ENCODE results near the gene CLMN. TPM values are rescaled to one million over a fixed set of nuclear protein-coding genes. Genes with fewer than 3 reads are reported as not detected.

The CLMN gene
- total and polyA plus RNA-seq, 8 donors, result 5.3 to 42.9 (median 20.1) TPM

DNA sequence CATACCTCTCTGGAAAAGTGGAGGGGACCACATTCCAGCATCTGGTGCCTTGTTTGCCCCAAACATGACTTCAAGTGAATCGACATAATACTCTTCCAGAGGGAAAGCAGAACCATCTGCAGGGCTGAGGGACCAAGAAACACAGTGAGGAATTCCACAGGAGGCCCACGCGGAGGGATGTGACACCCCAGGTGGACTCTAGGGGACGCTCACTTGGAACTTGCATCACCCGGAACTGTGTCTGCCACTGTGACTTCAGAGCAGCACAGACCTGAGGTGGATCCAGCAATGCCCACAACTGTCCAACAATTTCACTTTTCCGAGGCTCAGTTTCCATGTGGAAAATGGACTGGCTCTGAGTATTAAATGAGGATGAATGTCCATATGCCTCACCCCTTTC lies 14.3 kb upstream of the CLMN start:
- H3K27ac ChIP-seq, result no peak overlapping the region
- H3K9me3 ChIP-seq, result peaks cover 0 to 7% (median 3%) of the 10 kb centered on the region in 4 donors
- no peak for DNase-seq
- H3K36me3 ChIP-seq, result no peaks in the 10 kb centered on the region
- H3K27me3 ChIP-seq, result peaks cover 0 to 6% (median 0%) of the 10 kb centered on the region in 3 donors
- H3K4me3 ChIP-seq, result no peak overlapping the region
- TF ChIP-seq POLR2A (IDR thresholded peaks at IDR 0.05), result no peak
- TF ChIP-seq, protein P1, sequence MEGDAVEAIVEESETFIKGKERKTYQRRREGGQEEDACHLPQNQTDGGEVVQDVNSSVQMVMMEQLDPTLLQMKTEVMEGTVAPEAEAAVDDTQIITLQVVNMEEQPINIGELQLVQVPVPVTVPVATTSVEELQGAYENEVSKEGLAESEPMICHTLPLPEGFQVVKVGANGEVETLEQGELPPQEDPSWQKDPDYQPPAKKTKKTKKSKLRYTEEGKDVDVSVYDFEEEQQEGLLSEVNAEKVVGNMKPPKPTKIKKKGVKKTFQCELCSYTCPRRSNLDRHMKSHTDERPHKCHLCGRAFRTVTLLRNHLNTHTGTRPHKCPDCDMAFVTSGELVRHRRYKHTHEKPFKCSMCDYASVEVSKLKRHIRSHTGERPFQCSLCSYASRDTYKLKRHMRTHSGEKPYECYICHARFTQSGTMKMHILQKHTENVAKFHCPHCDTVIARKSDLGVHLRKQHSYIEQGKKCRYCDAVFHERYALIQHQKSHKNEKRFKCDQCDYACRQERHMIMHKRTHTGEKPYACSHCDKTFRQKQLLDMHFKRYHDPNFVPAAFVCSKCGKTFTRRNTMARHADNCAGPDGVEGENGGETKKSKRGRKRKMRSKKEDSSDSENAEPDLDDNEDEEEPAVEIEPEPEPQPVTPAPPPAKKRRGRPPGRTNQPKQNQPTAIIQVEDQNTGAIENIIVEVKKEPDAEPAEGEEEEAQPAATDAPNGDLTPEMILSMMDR (IDR thresholded peaks at IDR 0.05), result no peak
- no peak for TF ChIP-seq POLR2AphosphoS5 (IDR thresholded peaks at IDR 0.05)
- TF ChIP-seq EP300 (IDR thresholded peaks at IDR 0.05), result no peak
- peaks cover 0 to under 1% (median under 1%) of the 10 kb centered on the region in 4 donors for H3K4me1 ChIP-seq
- WGBS, 5 donors, result 77 to 89% (median 82%) methylated on average over 6 of the region's 6 CpGs
- intact Hi-C loops (cut with DNase I; ENCODE audit: low total_unique reads), result no loop called here

DNA sequence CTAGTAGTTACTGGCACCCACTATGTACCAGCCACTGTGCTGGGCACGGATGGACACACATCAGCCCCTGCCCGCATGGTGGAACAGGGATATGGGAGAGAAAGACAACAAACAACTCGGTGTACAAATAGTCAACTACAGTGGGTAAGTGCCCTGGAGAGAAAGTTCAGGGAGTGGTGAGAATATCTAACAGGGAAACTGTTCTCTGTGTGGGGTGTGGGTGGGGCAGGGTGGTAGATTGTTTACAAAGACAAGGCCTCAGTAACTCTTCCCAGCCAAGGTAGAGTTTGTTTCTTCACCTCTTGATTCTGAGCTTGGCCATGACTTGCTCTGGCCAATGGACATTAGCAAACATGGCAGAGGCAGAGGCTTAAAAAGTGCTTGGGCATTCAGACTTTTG lies 12.9 kb upstream of the CLMN start:
- TF ChIP-seq POLR2AphosphoS5 (IDR thresholded peaks at IDR 0.05) (no peak), POLR2A (IDR thresholded peaks at IDR 0.05) (no peak), EP300 (IDR thresholded peaks at IDR 0.05) (no peak)
- TF ChIP-seq, protein P1 (IDR thresholded peaks at IDR 0.05), result no peak
- peaks cover 0 to 7% (median 3%) of the 10 kb centered on the region in 4 donors for H3K9me3 ChIP-seq
- no peak for DNase-seq
- H3K36me3 ChIP-seq, result no peaks in the 10 kb centered on the region
- H3K4me3 ChIP-seq, result no peak overlapping the region
- intact Hi-C loops (cut with DNase I; ENCODE audit: low total_unique reads), result no loop called here
- no peaks in the 10 kb centered on the region for H3K4me1 ChIP-seq
- peak overlapping the region in 1 of 5 donors; percentile 10 for H3K27ac ChIP-seq
- WGBS, 5 donors, result 42 to 59% (median 49%) methylated on average over 3 of the region's 3 CpGs
- H3K27me3 ChIP-seq, result peaks cover 0 to 6% (median 0%) of the 10 kb centered on the region in 3 donors

DNA sequence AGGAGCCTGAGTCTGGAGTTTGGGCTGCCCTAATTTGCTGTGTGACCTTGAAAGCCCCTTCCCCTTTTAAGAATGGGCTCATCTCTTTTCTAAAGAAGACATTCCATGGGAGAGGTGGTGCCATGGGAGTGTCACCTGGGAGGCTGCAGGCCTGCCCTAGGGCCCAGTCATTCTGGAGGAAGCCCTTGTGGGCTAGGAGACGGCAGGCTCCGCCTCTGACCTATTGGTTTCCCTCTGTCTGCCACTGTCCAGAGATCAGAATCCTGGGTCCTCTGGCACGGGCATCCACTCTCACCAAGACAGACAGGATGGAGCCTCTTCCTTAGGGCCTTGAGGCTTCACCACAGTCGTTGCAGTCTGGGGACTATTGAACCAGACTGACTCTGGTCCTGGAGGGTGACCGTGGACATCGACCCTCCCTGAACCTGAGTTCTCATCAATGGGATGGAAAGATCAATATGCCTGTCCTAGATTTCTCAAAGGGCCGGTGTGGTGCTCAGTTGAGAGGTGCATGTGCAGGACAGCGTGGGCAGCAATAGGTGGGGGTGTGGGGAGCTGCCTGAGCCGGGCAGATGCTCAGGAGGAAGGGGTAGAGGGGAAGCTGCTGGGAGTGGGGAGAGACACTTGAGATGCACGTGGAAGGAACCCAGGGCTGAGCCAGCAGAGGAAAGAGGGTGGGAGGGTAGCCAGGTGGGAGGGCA lies 12.2 kb upstream of the CLMN start:
- Histone ChIP-seq H3K27me3 (no peaks in the 10 kb centered on the region), H3K4me3 (no peak overlapping the region), H3K4me1 (no peaks in the 10 kb centered on the region), H3K27ac (no peak overlapping the region), H3K36me3 (no peaks in the 10 kb centered on the region), H3K9me3 (peaks cover 0 to 7% (median 3%) of the 10 kb centered on the region in 4 donors)
- TF ChIP-seq, protein P1 (IDR thresholded peaks at IDR 0.05), result no peak
- TF ChIP-seq POLR2AphosphoS5 (IDR thresholded peaks at IDR 0.05) (no peak), POLR2A (IDR thresholded peaks at IDR 0.05) (no peak), EP300 (IDR thresholded peaks at IDR 0.05) (no peak)
- 82 to 89% (median 85%) methylated on average over 9 to 10 of the region's 10 CpGs for whole genome bisulfite sequencing, 5 donors
- intact Hi-C loops (cut with DNase I; ENCODE audit: low total_unique reads), result no loop called here
- no peak for DNase-seq

DNA sequence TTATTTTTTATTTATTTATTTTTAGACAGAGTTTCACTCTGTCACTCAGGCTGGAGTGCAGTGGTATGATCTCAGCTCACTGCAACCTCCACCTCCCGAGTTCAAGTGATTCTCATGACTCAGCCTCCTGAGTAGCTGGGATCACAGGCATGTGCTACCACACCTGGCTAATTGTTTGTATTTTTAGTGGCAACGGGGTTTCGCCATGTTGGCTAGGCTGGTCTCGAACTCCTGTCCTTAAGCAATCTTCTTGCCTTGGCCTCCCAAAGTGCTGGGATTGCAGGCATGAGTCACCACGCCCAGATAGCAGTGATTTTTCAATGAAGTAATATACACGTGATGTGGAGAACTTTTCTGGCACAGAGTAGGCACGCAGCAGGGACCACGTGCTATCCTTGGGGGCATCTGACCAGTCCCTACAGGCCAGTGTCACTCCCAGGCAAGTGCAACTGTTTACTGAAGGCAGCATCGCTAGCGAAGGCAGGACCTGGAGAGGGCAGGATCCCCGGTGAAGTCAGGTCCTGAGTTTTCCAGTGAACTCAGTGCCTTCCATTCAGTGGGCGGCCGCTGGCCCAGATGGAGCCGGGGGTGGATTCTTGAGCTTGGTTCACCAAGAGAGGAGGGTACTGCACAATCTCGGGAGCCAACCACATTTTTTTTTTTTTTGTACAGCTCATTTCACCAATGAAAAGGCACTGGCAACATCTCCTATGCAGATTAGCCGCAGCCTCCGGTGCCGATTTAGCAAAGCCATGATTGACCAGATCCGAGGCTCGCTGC lies 11.1 kb upstream of the CLMN start:
- DNase-seq, result no peak
- TF ChIP-seq POLR2AphosphoS5 (IDR thresholded peaks at IDR 0.05), result no peak
- TF ChIP-seq EP300 (IDR thresholded peaks at IDR 0.05), result no peak
- TF ChIP-seq, protein P1 (IDR thresholded peaks at IDR 0.05), result no peak
- no peak for TF ChIP-seq POLR2A (IDR thresholded peaks at IDR 0.05)
- whole genome bisulfite sequencing, 5 donors, result 87 to 92% (median 88%) methylated on average over 20 of the region's 20 CpGs
- Histone ChIP-seq H3K9me3 (peaks cover 0 to 7% (median 3%) of the 10 kb centered on the region in 4 donors), H3K36me3 (no peaks in the 10 kb centered on the region), H3K27me3 (no peaks in the 10 kb centered on the region), H3K27ac (no peak overlapping the region), H3K4me1 (no peaks in the 10 kb centered on the region), H3K4me3 (no peak overlapping the region)
- intact Hi-C loops (cut with DNase I; ENCODE audit: low total_unique reads), result no loop called here
